Testis (tissue), 3 donors: ENCODE measurements around the gene KRT36. TPM values are rescaled to one million over a fixed set of nuclear protein-coding genes. Genes with fewer than 3 reads are reported as not detected.

Source experiments
- DNase-seq: peaks from one replicate; pipeline ENCODE4 v3.0.0-alpha.2; 2019
- H3K27ac ChIP-seq, 2 donors: fragments of 200-600 bp; sonication (generic); one replicate each; pipeline ENCODE4 v1.5.1; 2019
- H3K27me3 ChIP-seq: fragments of 200-600 bp; sonication (generic); one replicate; pipeline ENCODE4 v1.5.1; 2019
- H3K36me3 ChIP-seq: fragments of 200-600 bp; sonication (generic); one replicate; pipeline ENCODE4 v1.5.1; 2017; ENCODE audit warnings: low read depth; ENCODE audit errors: missing control alignments
- H3K4me1 ChIP-seq: fragments of 200-600 bp; sonication (generic); one replicate; pipeline ENCODE4 v1.5.1; 2019
- H3K4me3 ChIP-seq, 2 donors: fragments of 200-600 bp; sonication (generic); one replicate each; pipeline ENCODE4 v1.5.1; 2017 to 2019
- H3K9me3 ChIP-seq: fragments of 200-600 bp; sonication (generic); one replicate; pipeline ENCODE4 v1.5.1; 2017
- CTCF ChIP-seq, 3 experiments: fragments of 450-650 bp in 2 of 3; fragments of 200-600 bp in 1 of 3; sonication (generic) in 1 of 3; IDR thresholded peaks; one replicate each; pipeline ENCODE4 v1.5.1; 2016 to 2019; ENCODE audit warnings: antibody characterized with exemption in 3 of 3, mild to moderate bottlenecking in 2 of 3, moderate library complexity in 1 of 3
- POLR2A ChIP-seq: fragments of 450-650 bp; IDR thresholded peaks from one replicate; pipeline ENCODE4 v1.6.1; 2017; ENCODE audit warnings: antibody characterized with exemption, mild to moderate bottlenecking, moderate library complexity
- WGBS, 2 donors: methylation state at CpG; one replicate each; pipeline ENCODE4 v1.1.5; 2018; 5-methylcytosine and 5-hydroxymethylcytosine counted together
- intact Hi-C: fragments of 100-400 bp; cut with DNase I; formaldehyde crosslinking; loops from one replicate; pipeline ENCODE4 v1.15.1; 2023; ENCODE audit warnings: low total_unique reads
- polyA plus RNA-seq: library from polyadenylated mRNA; stranded (reverse); fragments of 350-450 nt; fragmentation: Illumina TruSeq; extraction: RNeasy Lipid Tissue Mini Kit (QIAGEN cat#74804); gene quantifications from one replicate; pipeline ENCODE4 v1.2.3, GENCODE V29; 2014; ENCODE audit warnings: low read depth, low replicate concordance; ENCODE audit not compliant: insufficient read depth
- total RNA-seq, 2 donors: library from RNA; depleted of rRNA; stranded (reverse); fragments of >200 nt; gene quantifications; one replicate each; pipeline ENCODE4 v1.2.3, GENCODE V29; 2016

Gene KRT36
- total and polyA plus RNA-seq, 3 donors from 2014 or later, result 0.24 to 0.43 (median 0.24) TPM

DNA sequence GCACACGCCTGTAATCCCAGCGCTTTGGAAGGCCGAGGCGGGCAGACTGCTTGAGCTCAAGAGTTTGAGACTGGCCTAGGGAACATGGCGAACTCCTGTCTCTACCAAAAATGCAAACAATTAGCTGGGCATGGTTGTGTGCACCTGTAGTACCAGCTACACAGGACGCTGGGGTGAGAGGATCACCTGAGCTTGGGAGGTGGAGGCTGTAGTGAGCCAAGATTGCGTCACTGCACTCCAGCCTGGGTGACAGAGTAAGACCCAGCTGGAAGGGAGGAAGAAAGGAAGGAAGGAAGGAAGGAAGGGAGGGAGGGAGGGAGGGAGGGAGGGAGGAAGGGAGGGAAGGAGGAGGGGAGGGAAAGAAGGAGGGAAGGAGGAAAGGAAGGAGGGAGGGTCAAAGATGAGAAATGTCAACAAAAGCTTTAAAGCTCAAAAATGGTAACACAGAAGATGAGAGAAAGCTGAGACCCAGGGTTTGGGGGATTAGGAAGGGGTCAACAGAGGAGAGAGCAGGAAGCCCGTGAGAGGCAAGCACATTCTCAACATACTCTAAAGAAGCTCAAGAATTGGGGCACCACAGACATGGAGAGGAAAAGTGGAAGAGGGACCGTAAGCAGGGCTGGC, 43.3 kb upstream of the KRT36 start:
- no peak for TF ChIP-seq CTCF (IDR thresholded peaks at IDR 0.05)
- TF ChIP-seq POLR2A, result no peak
- H3K36me3 ChIP-seq, result no peaks in the 10 kb centered on the region
- H3K27ac ChIP-seq, result no peak overlapping the region
- no peak for DNase-seq
- peaks cover 12% of the 10 kb centered on the region for H3K4me1 ChIP-seq
- no peak overlapping the region for H3K4me3 ChIP-seq
- H3K27me3 ChIP-seq, result no peaks in the 10 kb centered on the region
- 90 to 93% methylated on average over 9 of the region's 9 CpGs for WGBS, 2 donors
- intact Hi-C loops, result no loop called here
- no peaks in the 10 kb centered on the region for H3K9me3 ChIP-seq

DNA sequence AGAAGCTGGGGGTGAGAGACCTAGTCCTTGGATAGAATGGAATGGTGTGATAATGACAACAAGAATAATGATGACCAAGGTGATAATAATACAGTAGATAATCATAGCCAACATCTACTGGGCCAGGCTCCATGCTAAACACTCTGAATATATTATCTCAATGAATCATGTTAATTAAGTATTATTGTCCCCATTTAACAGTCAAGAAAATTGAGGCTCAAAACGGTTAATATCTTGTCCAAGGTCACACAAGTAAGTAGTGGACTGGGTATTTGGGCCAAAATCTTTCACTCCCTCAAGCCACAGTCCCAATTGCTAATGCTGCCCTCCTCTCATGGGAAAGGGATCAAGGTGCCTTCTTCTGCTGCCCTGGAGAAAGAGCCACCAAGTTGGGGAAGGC, 42.3 kb upstream of the KRT36 start:
- no peak for DNase-seq
- no peak for TF ChIP-seq POLR2A
- no peak for TF ChIP-seq CTCF (IDR thresholded peaks at IDR 0.05)
- Histone ChIP-seq H3K4me3 (no peak overlapping the region), H3K9me3 (no peaks in the 10 kb centered on the region), H3K4me1 (peaks cover 12% of the 10 kb centered on the region), H3K27ac (no peak overlapping the region), H3K27me3 (no peaks in the 10 kb centered on the region), H3K36me3 (no peaks in the 10 kb centered on the region)
- intact Hi-C loops, result no loop called here
- WGBS, 2 donors, result 73 to 87% methylated on average over 1 of the region's 1 CpG

DNA sequence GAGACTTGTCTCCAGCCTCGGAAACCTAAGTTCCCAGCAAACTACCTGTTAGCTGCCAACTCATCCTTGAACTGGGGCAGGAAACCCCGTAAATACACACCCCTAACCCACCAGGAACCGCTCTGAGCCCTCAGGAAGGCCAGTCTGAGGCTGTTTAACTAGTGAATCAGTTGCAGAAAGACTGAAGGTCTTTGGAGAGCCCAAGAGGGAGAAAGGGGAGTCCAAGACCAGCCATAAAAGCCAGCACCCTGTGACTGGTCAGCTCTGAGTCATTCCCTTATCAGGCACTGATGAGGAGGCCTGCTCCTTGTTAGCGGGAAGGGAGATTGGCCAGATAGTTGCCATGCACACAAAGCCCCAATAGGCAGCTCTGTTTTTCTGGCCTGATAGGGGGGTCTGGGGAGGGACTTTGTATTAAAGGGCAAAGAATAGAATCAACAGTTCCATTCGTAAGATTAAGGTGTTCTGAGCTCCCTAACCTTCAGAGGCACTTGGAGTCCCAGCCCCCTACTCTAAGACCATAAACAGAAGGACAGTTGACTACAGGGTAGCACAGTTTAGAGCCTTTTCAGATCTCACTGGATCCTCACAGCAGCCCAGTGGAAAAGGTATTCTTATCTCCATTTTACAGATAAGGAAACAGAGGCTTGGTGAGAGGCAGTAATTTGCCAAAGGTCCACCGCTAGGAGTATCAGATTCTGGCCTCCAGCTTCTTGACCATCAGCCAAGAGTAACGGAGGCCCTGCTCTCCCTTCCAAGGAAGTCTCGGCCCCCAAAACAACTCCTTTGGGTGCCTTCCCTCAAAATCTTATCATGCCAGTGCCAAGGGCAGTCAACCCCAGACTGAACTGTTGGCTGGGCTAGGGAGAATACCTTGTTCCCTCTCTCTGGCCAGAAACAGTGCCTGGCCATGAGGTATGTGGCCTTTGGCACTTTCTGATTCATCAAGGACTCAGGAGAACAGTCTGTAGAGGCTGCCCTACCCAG, 40.6 kb upstream of the KRT36 start:
- intact Hi-C loops, result no loop called here
- H3K4me3 ChIP-seq, result no peak overlapping the region
- no peaks in the 10 kb centered on the region for H3K27me3 ChIP-seq
- H3K36me3 ChIP-seq, result no peaks in the 10 kb centered on the region
- H3K4me1 ChIP-seq, result peaks cover 12% of the 10 kb centered on the region
- WGBS, 2 donors, result 55 to 58% methylated on average over 7 to 8 of the region's 8 CpGs
- DNase-seq, result no peak
- TF ChIP-seq CTCF (IDR thresholded peaks at IDR 0.05) (no peak), POLR2A (no peak)
- H3K27ac ChIP-seq, result no peak overlapping the region
- H3K9me3 ChIP-seq, result no peaks in the 10 kb centered on the region

GRCh38 chr17:41529491-41529915, 39.8 kb upstream of the KRT36 start:
- peaks cover 12% of the 10 kb centered on the region for H3K4me1 ChIP-seq
- no peaks in the 10 kb centered on the region for H3K36me3 ChIP-seq
- TF ChIP-seq CTCF (IDR thresholded peaks at IDR 0.05), result no peak
- TF ChIP-seq POLR2A, result no peak
- 83 to 86% methylated on average over 5 of the region's 5 CpGs for WGBS, 2 donors
- H3K27ac ChIP-seq, result no peak overlapping the region
- no peak for DNase-seq
- no peak overlapping the region for H3K4me3 ChIP-seq
- intact Hi-C loops, result no loop called here
- H3K27me3 ChIP-seq, result no peaks in the 10 kb centered on the region
- no peaks in the 10 kb centered on the region for H3K9me3 ChIP-seq
